ENCODE results near the gene CMTM3.

CMTM3 gene

GRCh38 chr16:66596986-66597848, 7.3 kb upstream of the CMTM3 start:
- Histone ChIP-seq H3K36me3 (ENCODE audit: low read depth) (no peaks in the 10 kb centered on the region), H3K27me3 (ENCODE audit: insufficient read depth, poor library complexity, severe bottlenecking) (no peaks in the 10 kb centered on the region), H3K9me3 (ENCODE audit: severe bottlenecking) (no peaks in the 10 kb centered on the region), H3K27ac (ENCODE audit: poor library complexity, severe bottlenecking) (no peak overlapping the region), H3K4me1 (ENCODE audit: insufficient read depth, poor library complexity, severe bottlenecking) (no peaks in the 10 kb centered on the region), H3K4me3 (ENCODE audit: severe bottlenecking) (no peak overlapping the region)
- DNase-seq (ENCODE audit: low spot score), result no peak
- ATAC-seq (ENCODE audit: low read depth), result no peak
- no peak for TF ChIP-seq CTCF (IDR thresholded peaks at IDR 0.05; ENCODE audit: poor library complexity, severe bottlenecking)

- no peaks in the 10 kb centered on the region for H3K9me3 ChIP-seq (ENCODE audit: severe bottlenecking)
- ATAC-seq (ENCODE audit: low read depth), result no peak
- no peaks in the 10 kb centered on the region for H3K36me3 ChIP-seq (ENCODE audit: low read depth)
- DNase-seq (ENCODE audit: low spot score), result no peak
- no peak overlapping the region for H3K27ac ChIP-seq (ENCODE audit: poor library complexity, severe bottlenecking)
- H3K27me3 ChIP-seq (ENCODE audit: insufficient read depth, poor library complexity, severe bottlenecking), result no peaks in the 10 kb centered on the region
- H3K4me3 ChIP-seq (ENCODE audit: severe bottlenecking), result no peak overlapping the region
- H3K4me1 ChIP-seq (ENCODE audit: insufficient read depth, poor library complexity, severe bottlenecking), result no peaks in the 10 kb centered on the region
- TF ChIP-seq CTCF (IDR thresholded peaks at IDR 0.05; ENCODE audit: poor library complexity, severe bottlenecking), result no peak
These were observed 6.4 kb upstream of the CMTM3 start for GRCh38 chr16:66598111-66598510.

GRCh38 chr16:66599726-66600125, 4.8 kb upstream of the CMTM3 start:
- ATAC-seq (ENCODE audit: low read depth) (no peak), DNase-seq (ENCODE audit: low spot score) (no peak)
- H3K4me3 ChIP-seq (ENCODE audit: severe bottlenecking), result no peak overlapping the region
- no peak for TF ChIP-seq CTCF (IDR thresholded peaks at IDR 0.05; ENCODE audit: poor library complexity, severe bottlenecking)
- no peak overlapping the region for H3K27ac ChIP-seq (ENCODE audit: poor library complexity, severe bottlenecking)
- no peaks in the 10 kb centered on the region for H3K27me3 ChIP-seq (ENCODE audit: insufficient read depth, poor library complexity, severe bottlenecking)
- no peaks in the 10 kb centered on the region for H3K9me3 ChIP-seq (ENCODE audit: severe bottlenecking)
- H3K36me3 ChIP-seq (ENCODE audit: low read depth), result no peaks in the 10 kb centered on the region
- H3K4me1 ChIP-seq (ENCODE audit: insufficient read depth, poor library complexity, severe bottlenecking), result no peaks in the 10 kb centered on the region

- no peak for DNase-seq (ENCODE audit: low spot score)
These were observed 4.0 kb upstream of the CMTM3 start for GRCh38 chr16:66600477-66600876.

More at GRCh38 chr16:66600477-66600876, 4.0 kb upstream of the CMTM3 start:
- Histone ChIP-seq H3K36me3 (ENCODE audit: low read depth) (no peaks in the 10 kb centered on the region), H3K9me3 (ENCODE audit: severe bottlenecking) (no peaks in the 10 kb centered on the region), H3K27me3 (ENCODE audit: insufficient read depth, poor library complexity, severe bottlenecking) (no peaks in the 10 kb centered on the region), H3K27ac (ENCODE audit: poor library complexity, severe bottlenecking) (no peak overlapping the region), H3K4me1 (ENCODE audit: insufficient read depth, poor library complexity, severe bottlenecking) (no peaks in the 10 kb centered on the region), H3K4me3 (ENCODE audit: severe bottlenecking) (no peak overlapping the region)
- ATAC-seq (ENCODE audit: low read depth), result no peak
- TF ChIP-seq CTCF (IDR thresholded peaks at IDR 0.05; ENCODE audit: poor library complexity, severe bottlenecking), result no peak

Data from RWPE2 (cell line).